ENCODE data around the gene MS4A6A. TPM values are rescaled to one million over a fixed set of nuclear protein-coding genes. Genes with fewer than 3 reads are reported as not detected.
"Not testable (repeated sequence)": the region's sequence is repeated elsewhere in the genome, so short reads cannot be mapped to it uniquely, and the experiment has no call there.

MS4A6A gene
- total and polyA plus RNA-seq, 2 donors (not counting 1 experiment from before 2014, with no cell fraction given), result not detected

- Histone ChIP-seq H3K4me3 (replicated peaks in 1 of 4; ENCODE audit: control extremely low read depth in 1 of 4, insufficient read depth in 1 of 4, low read depth in 3 of 4, low read length in 4 of 4) (no peak overlapping the region), H3K27ac (ENCODE audit: insufficient read depth, low read length) (no peak overlapping the region), H3K4me1 (ENCODE audit: control insufficient read depth, extremely low read depth, insufficient read depth, low read length) (no peaks in the 10 kb centered on the region), H4K20me1 (ENCODE audit: control insufficient read depth, extremely low read depth, insufficient read depth, low read length) (no peaks in the 10 kb centered on the region), H3K79me2 (ENCODE audit: control insufficient read depth, insufficient read depth, low read length) (no peaks in the 10 kb centered on the region), H3K9me3 (ENCODE audit: control insufficient read depth, insufficient read depth, low read depth, low read length) (no peaks in the 10 kb centered on the region), H3K36me3 (ENCODE audit: control insufficient read depth, insufficient read depth, low read length) (no peaks in the 10 kb centered on the region), H3K9ac (ENCODE audit: insufficient read depth, low read length) (no peak overlapping the region), H3K27me3 (ENCODE audit: control insufficient read depth, insufficient read depth, low read length) (no peaks in the 10 kb centered on the region), H3K4me2 (ENCODE audit: extremely low read depth, insufficient read depth, low read length) (no peak overlapping the region), H2AFZ (ENCODE audit: low read length) (no peak overlapping the region)
- no peak for DNase-seq (ENCODE audit: low read depth in 2 of 2)
- TF ChIP-seq CTCF (conservative IDR thresholded peaks at IDR 0.05 in 1 of 2, IDR thresholded peaks at IDR 0.05 in 1 of 2; ENCODE audit: low read depth in 1 of 2, low read length in 2 of 2) (no peak), EZH2 (IDR thresholded peaks at IDR 0.05; ENCODE audit: low read length, missing control alignments) (no peak)
These were observed 51.0 kb downstream of the MS4A6A start for GRCh38 chr11:60131912-60132311.

GRCh38 chr11:60130496-60130895 lies 52.4 kb downstream of the MS4A6A start:
- Histone ChIP-seq H3K4me2 (ENCODE audit: extremely low read depth, insufficient read depth, low read length) (no peak overlapping the region), H4K20me1 (ENCODE audit: control insufficient read depth, extremely low read depth, insufficient read depth, low read length) (no peaks in the 10 kb centered on the region), H3K27me3 (ENCODE audit: control insufficient read depth, insufficient read depth, low read length) (no peaks in the 10 kb centered on the region), H2AFZ (ENCODE audit: low read length) (no peak overlapping the region), H3K36me3 (ENCODE audit: control insufficient read depth, insufficient read depth, low read length) (no peaks in the 10 kb centered on the region), H3K4me1 (ENCODE audit: control insufficient read depth, extremely low read depth, insufficient read depth, low read length) (no peaks in the 10 kb centered on the region), H3K9me3 (ENCODE audit: control insufficient read depth, insufficient read depth, low read depth, low read length) (no peaks in the 10 kb centered on the region), H3K27ac (ENCODE audit: insufficient read depth, low read length) (no peak overlapping the region), H3K9ac (ENCODE audit: insufficient read depth, low read length) (no peak overlapping the region), H3K4me3 (replicated peaks in 1 of 4; ENCODE audit: control extremely low read depth in 1 of 4, insufficient read depth in 1 of 4, low read depth in 3 of 4, low read length in 4 of 4) (no peak overlapping the region), H3K79me2 (ENCODE audit: control insufficient read depth, insufficient read depth, low read length) (no peaks in the 10 kb centered on the region)
- DNase-seq (ENCODE audit: low read depth in 2 of 2), result no peak
- TF ChIP-seq EZH2 (IDR thresholded peaks at IDR 0.05; ENCODE audit: low read length, missing control alignments) (no peak), CTCF (conservative IDR thresholded peaks at IDR 0.05 in 1 of 2, IDR thresholded peaks at IDR 0.05 in 1 of 2; ENCODE audit: low read depth in 1 of 2, low read length in 2 of 2) (no peak)

- Histone ChIP-seq H3K4me3 (replicated peaks in 1 of 4; ENCODE audit: control extremely low read depth in 1 of 4, insufficient read depth in 1 of 4, low read depth in 3 of 4, low read length in 4 of 4) (no peak overlapping the region), H3K79me2 (ENCODE audit: control insufficient read depth, insufficient read depth, low read length) (no peaks in the 10 kb centered on the region), H3K9me3 (ENCODE audit: control insufficient read depth, insufficient read depth, low read depth, low read length) (no peaks in the 10 kb centered on the region), H3K27ac (ENCODE audit: insufficient read depth, low read length) (no peak overlapping the region), H3K4me2 (ENCODE audit: extremely low read depth, insufficient read depth, low read length) (no peak overlapping the region), H4K20me1 (ENCODE audit: control insufficient read depth, extremely low read depth, insufficient read depth, low read length) (no peaks in the 10 kb centered on the region), H3K9ac (ENCODE audit: insufficient read depth, low read length) (no peak overlapping the region), H2AFZ (ENCODE audit: low read length) (no peak overlapping the region), H3K27me3 (ENCODE audit: control insufficient read depth, insufficient read depth, low read length) (no peaks in the 10 kb centered on the region), H3K4me1 (ENCODE audit: control insufficient read depth, extremely low read depth, insufficient read depth, low read length) (no peaks in the 10 kb centered on the region), H3K36me3 (ENCODE audit: control insufficient read depth, insufficient read depth, low read length) (no peaks in the 10 kb centered on the region)
- DNase-seq (ENCODE audit: low read depth in 2 of 2), result no peak
- TF ChIP-seq CTCF (conservative IDR thresholded peaks at IDR 0.05 in 1 of 2, IDR thresholded peaks at IDR 0.05 in 1 of 2; ENCODE audit: low read depth in 1 of 2, low read length in 2 of 2), result no peak
- TF ChIP-seq EZH2 (IDR thresholded peaks at IDR 0.05; ENCODE audit: low read length, missing control alignments), result no peak
These were observed 53.0 kb downstream of the MS4A6A start for GRCh38 chr11:60129853-60130252.

GRCh38 chr11:60128866-60129265 lies 54.0 kb downstream of the MS4A6A start:
- not testable (repeated sequence) for H3K4me1 ChIP-seq (ENCODE audit: control insufficient read depth, extremely low read depth, insufficient read depth, low read length); H3K9ac ChIP-seq (ENCODE audit: insufficient read depth, low read length); H3K36me3 ChIP-seq (ENCODE audit: control insufficient read depth, insufficient read depth, low read length); H3K4me3 ChIP-seq (replicated peaks in 1 of 4; ENCODE audit: control extremely low read depth in 1 of 4, insufficient read depth in 1 of 4, low read depth in 3 of 4, low read length in 4 of 4); H2AFZ ChIP-seq (ENCODE audit: low read length); H3K27ac ChIP-seq (ENCODE audit: insufficient read depth, low read length); H4K20me1 ChIP-seq (ENCODE audit: control insufficient read depth, extremely low read depth, insufficient read depth, low read length); DNase-seq (ENCODE audit: low read depth in 2 of 2); H3K27me3 ChIP-seq (ENCODE audit: control insufficient read depth, insufficient read depth, low read length); H3K9me3 ChIP-seq (ENCODE audit: control insufficient read depth, insufficient read depth, low read depth, low read length); H3K4me2 ChIP-seq (ENCODE audit: extremely low read depth, insufficient read depth, low read length); H3K79me2 ChIP-seq (ENCODE audit: control insufficient read depth, insufficient read depth, low read length)
